Left renal cortex interstitium (tissue), 4 donors: ENCODE data around the gene PLXNB2. TPM values are rescaled to one million over a fixed set of nuclear protein-coding genes. Genes with fewer than 3 reads are reported as not detected.
"Not testable (repeated sequence)": the region's sequence is repeated elsewhere in the genome, so short reads cannot be mapped to it uniquely, and the experiment has no call there.

ENCODE experiments used
- DNase-seq, 4 donors: peaks; one replicate each; pipeline ENCODE4 v3.0.0-alpha.2; 2013; ENCODE audit warnings: low read depth in 4 of 4, low spot score in 2 of 4, missing footprints in 1 of 4
- polyA plus RNA-seq, 4 donors: library from polyadenylated mRNA; unstranded; fragments of 120-200 nt; gene quantifications; one replicate each; pipeline ENCODE4 v1.2.1, GENCODE V29; 2013; ENCODE audit not compliant: insufficient read length in 4 of 4

Gene PLXNB2, protein sequence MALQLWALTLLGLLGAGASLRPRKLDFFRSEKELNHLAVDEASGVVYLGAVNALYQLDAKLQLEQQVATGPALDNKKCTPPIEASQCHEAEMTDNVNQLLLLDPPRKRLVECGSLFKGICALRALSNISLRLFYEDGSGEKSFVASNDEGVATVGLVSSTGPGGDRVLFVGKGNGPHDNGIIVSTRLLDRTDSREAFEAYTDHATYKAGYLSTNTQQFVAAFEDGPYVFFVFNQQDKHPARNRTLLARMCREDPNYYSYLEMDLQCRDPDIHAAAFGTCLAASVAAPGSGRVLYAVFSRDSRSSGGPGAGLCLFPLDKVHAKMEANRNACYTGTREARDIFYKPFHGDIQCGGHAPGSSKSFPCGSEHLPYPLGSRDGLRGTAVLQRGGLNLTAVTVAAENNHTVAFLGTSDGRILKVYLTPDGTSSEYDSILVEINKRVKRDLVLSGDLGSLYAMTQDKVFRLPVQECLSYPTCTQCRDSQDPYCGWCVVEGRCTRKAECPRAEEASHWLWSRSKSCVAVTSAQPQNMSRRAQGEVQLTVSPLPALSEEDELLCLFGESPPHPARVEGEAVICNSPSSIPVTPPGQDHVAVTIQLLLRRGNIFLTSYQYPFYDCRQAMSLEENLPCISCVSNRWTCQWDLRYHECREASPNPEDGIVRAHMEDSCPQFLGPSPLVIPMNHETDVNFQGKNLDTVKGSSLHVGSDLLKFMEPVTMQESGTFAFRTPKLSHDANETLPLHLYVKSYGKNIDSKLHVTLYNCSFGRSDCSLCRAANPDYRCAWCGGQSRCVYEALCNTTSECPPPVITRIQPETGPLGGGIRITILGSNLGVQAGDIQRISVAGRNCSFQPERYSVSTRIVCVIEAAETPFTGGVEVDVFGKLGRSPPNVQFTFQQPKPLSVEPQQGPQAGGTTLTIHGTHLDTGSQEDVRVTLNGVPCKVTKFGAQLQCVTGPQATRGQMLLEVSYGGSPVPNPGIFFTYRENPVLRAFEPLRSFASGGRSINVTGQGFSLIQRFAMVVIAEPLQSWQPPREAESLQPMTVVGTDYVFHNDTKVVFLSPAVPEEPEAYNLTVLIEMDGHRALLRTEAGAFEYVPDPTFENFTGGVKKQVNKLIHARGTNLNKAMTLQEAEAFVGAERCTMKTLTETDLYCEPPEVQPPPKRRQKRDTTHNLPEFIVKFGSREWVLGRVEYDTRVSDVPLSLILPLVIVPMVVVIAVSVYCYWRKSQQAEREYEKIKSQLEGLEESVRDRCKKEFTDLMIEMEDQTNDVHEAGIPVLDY (N-terminal part only)
- polyA plus RNA-seq = 100 to 1,000 TPM; 206 to 275 (median 234) TPM

DNA sequence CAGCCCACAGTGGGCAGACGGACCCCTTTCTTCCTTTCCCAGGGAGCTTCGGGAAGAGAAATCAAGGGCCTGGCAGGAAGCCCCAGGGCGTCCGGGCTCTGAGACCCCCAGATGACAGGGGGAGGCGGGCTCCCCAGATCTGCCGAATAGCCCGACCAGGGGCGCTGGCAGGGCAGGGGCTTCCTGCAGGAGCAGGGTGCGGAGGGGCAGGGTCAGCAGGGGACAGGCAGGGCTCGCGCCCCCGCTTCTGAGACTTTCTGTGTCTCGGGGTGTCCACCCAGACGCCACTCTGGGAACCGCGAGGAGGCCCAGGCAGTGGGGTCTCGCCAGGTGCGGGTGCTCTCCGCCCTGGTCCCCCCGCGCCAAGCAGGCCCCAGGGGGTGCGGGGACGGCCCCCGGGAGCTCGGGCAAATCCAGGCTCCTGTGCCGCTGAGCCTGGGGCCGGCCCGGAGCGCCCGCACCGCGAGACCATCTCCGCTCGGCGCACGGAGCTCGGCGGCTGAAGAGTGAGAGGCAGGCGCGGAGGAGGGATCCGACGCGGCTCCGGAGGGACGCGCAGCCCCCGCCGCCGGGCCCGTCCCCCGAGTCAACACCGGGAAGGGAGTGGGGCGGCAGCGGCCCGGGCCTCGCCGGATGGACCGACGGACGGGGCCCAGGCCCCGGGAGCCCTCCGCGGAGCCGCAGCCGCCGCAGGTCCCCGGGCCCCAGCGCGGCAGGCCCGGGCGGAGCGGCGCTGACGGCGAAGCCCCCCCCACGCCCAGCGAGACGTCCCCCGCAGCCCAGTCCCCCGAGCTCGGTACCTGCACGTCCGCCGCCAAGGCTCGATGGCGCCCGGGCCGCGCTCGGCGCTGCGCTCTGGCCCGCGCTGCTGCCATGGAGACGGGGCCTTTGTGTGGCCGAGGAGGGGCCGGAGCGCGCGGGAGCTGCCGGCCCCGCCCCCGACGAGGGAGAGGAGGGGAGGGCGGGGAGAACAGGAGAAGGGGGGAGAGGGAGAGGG, at the start of gene PLXNB2:
TSS of gene PLXNB2 (minus strand) at position 894 of the 997 bp plus-strand sequence. CDS start 17,062 bp downstream, outside the sequence.
- DNase-seq = peak in 1 of 4 donors; percentile 77

DNA sequence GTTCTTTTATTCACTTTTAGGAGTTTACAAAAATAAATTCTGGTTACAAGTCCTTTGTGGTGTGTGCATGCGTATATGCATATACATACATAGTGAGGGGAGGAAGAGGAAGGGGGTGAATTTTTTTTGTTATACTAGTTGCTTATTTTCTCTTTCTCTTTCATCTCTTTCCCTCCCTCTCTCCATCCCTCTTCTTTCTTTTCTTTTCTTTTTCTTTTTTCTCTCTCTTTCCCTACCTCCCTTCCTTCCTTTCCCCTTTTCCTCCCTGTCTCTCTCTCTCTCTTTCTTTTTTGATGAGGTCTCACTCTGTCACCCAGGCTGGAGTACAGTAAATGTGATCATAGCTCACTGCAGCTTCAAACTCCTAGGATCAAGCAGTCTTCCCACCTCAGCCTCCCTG, 49.8 kb upstream of the PLXNB2 start:
- DNase-seq = no peak

DNA sequence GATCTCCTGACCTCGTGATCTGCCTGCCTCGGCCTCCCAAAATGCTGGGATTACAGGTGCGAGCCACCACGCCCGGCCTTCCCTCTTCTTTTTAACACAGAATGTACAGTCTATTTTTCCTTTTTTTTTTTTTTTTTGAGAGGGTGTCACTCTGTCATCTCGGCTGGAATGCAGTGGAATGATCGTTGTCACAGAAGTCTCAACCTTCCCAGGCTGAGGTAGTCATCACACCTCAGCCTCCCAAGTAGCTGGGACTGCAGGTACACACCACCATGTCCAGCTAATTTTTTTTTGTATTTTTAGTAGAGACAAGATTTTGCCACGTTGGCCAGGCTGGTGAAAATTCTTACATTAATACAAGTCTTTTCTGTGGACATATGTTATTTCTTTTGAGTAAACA, 48.7 kb upstream of the PLXNB2 start:
- DNase-seq = no peak

DNA sequence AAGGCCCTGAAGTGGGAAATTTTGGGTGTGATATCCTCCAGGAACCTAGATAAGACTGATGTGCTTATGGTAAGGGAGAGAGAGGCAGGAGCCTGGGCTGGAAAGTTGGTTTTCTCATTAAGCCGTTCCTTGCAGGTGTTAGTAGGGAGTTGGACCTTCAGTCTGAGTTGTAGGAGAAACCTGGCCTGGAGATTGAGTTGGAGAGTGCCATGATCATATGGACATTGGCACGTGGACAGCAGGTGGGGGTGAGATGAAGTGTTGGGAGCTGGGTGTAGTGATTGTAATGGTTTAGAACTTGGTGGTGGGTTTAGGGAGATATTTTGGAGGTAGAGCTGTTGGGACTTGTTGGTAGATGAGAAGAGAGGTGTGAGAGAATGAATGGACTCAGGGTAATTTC, 40.6 kb upstream of the PLXNB2 start:
- no peak for DNase-seq

DNA sequence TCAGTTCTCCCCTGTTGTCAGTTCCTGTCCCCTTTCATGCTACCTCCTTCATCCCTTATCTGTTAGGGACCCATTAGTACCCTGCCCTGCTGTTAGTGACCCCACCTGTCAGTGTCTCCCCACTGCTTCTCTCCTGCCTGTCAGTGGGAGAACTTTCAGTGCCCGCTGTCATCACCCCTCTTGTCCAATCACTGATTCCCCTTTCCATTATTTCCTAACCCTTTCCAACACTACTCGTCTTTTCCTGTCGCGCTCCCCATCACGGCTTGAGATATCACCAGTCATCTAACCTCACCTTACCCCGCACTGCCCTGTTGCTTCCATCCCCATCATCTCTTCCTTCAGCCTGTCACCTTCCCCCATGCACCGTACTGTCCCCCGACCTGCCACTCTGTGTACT, 39.7 kb upstream of the PLXNB2 start:
- DNase-seq = no peak

DNA sequence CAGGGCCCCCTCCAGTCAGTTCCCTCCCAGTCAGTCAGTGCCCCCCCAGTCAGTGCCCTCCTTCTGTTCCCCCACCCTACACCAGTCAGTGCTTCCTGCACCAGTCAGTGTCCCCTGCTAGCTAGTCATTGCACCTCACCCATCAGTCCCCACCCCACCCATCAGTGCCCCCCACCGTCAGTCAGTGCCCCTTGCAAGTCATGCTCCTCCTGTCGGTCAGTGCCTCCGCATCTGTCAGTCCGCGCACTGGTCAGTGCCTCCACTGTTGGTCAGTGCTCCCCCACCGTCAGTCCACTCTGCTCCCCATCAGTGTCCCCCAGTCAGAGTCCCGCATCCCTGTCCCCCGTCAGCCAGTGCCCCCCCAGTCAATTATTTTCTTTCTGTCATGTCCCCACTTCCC, 39.0 kb upstream of the PLXNB2 start:
- DNase-seq = no peak

DNA sequence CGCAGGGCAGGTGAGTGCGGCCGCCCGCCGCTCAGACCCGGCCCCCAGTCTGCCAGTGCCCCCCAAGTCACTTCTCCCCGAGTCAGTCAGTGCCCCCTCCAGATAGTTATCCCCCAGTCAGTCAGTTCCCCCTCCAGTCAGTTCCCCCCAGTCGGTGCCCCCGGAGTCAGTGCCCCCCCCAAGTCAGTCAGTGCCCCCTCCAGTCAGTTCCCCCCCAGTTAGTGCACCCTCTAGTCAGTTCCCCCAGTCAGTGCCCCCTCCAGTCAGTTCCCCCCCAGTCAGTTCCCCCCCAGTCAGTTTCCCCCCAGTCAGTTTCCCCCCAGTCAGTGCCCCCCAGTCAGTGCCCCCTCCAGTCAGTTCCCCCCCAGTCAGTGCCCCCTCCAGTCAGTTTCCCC, 36.1 kb upstream of the PLXNB2 start:
- no peak for DNase-seq

DNA sequence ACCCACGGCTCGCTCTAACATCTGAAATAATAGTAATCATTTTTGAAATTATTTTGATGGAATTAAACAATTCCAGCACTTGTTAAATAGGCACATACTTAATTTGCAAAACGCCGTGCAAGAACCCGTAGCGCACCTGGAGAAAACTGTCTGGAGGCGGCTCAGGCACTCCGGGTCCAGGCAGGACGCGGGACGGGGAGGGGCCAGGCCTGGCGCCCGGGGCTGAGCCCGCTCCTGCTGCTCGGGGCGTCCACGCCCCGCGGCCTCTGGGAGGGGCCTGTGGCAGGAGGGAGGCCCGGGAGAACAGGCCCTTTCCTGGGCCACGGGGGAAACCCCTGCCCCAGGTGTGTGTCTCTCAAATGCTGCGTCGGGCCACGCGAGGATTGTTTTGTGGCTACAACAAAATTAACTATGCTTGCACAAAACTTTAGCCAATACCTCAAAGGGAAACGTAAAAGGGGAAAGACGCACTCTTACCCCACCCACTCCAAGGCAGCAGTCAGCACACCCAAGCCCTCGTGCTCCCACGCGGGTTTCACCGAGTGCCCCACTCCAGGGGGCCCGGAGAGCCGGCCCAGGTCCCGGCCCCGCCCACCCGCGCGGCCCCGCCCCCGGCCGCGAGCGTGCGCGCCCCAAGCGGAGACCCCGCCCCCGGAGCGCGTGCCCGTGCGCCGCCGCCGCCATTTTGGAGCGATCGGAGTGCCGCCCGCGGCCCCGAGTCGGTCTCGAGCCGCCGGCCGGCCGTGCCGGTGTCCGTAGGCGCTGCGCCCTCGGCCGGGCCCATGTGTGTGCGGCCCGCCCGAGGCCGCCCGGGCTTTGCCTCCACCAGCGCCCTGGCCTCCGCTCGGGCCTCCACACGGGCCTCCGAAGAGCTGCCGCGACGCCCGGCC, 35.5 kb upstream of the PLXNB2 start, which contains the start of gene PPP6R2:
TSS of gene PPP6R2 (plus strand) at position 677 of the 890 bp plus-strand sequence. CDS start 50,582 bp downstream, outside the sequence.
- peak in 2 of 4 donors; percentile 28 to 37 for DNase-seq

DNA sequence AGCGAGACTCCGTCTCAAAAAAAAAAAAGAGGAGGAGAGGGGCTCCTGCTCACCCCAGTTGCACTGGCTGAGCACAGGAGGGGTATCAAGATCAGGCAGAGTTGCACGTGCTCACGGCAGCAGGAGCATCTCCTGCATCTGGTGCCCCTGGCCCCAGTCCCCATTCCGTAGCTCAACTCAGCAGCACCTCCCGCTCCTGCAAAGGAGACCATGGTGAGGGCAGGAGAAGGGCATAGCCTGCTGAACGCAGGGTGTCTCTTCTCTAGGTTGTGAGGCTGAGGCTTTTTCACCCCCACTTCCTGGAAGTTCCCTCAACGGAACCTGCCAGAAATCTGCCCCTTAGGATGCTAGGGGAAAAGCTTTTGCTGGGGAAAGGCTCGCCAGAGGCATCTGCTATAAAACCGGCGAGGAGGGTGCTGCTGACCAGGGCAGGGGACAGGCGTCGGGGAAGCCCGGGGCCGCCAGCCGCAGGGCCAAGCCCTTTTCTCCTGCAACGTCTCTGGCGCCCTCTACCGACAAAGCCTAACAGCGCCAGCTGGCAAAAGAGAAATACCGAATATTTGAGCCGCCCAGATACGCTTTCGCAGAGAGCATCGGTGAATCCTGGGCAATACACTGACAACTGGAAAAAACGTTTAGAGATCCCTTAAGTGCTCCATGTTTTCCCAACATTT, 34.7 kb upstream of the PLXNB2 start:
- peak in 3 of 4 donors; percentile 56 to 84 (median 70) for DNase-seq

DNA sequence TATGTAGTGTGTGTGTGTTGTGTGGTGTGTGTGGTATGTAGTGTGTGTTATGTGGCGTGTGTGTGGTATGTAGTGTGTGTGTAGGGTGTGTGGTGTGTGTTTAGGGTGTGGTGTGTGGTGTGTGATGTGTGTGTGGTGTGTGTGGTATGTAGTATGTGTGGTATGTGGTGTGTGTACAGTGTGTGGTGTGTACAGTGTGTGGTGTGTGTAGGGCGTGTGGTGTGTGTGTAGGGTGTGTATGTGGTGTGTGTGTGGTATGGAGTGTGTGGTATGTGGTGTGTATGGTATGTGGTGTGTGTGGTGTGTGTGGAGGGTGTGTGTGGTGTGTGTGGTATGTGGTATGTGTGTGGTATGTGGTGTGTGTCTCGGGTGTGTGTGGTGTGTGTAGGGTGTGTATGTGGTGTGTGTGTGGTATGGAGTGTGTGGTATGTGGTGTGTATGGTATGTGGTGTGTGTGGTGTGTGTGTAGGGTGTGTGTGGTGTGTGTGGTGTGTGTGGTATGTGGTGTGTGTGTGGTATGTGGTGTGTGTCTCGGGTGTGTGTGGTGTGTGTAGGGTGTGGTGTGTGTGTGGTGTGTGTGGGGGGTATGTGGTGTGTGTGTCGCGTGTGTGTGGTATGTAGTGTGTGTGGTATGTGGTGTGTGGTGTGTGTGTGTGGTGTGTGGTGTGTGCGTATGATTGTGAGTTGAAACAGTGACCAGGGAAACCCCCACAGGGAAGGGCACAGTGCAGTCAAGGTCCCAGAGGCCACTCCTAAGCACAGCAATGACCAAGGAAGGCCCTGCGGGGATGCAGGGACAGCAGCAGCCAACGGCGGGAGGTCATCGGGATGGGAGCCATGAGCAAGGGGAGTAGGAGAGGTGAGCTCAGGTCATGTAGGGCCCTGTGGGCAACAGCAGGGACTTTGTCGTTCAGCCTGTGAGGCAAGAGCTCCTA, 32.8 kb upstream of the PLXNB2 start:
- no peak for DNase-seq

DNA sequence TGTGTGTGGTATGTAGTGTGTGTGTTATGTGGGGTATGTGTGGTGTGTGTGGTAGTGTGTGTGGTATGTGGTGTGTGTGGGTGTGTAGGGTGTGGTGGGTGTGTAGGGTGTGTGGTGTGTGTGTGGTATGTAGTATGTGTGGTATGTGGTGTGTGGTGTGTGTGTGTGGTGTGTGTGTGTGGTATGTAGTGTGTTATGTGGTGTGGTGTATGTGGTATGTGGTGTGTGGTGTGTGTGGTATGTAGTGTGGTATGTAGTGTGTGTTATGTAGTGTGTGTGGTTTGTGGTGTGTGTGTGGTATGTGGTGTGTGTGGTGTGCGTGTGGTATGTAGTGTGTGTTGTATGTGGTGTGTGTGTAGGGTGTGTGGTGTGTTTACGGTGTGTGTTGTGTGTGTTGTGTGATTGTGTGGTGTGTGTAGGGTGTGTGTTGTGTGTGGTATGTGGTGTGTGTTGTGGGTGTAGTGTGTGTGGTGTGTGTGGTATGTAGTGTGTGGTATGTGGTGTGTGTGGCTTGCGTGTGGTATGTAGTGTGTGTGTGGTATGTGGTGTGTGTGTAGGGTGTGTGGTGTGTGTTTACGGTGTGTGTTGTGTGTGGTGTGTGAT, 31.5 kb upstream of the PLXNB2 start:
- DNase-seq = no peak

DNA sequence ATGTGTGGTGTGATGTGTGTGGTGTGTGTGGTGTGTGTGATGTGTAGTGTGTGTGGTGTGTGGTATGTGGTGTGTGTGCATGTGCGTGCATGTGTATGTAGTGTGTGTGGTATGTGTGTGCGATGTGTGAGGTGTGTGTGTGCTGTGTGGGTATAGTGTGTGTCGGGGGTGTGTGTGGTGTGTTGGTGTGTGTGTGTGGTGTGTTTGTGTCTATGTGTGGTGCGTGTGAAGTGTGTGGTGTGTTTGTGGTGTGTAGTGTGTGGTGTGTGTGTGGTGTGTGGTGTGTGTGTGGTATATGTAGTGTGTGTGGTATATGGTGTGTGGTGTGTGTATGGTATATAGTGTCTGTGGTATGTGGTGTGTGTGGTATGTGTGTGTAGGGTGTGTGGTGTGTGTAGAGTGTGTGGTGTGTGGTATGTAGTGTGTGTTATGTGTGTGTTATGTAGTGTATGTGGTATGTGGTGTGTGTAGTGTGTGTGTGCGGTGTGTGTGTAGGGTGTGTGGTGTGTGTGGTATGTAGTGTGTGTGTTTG, 30.7 kb upstream of the PLXNB2 start:
- no peak for DNase-seq

DNA sequence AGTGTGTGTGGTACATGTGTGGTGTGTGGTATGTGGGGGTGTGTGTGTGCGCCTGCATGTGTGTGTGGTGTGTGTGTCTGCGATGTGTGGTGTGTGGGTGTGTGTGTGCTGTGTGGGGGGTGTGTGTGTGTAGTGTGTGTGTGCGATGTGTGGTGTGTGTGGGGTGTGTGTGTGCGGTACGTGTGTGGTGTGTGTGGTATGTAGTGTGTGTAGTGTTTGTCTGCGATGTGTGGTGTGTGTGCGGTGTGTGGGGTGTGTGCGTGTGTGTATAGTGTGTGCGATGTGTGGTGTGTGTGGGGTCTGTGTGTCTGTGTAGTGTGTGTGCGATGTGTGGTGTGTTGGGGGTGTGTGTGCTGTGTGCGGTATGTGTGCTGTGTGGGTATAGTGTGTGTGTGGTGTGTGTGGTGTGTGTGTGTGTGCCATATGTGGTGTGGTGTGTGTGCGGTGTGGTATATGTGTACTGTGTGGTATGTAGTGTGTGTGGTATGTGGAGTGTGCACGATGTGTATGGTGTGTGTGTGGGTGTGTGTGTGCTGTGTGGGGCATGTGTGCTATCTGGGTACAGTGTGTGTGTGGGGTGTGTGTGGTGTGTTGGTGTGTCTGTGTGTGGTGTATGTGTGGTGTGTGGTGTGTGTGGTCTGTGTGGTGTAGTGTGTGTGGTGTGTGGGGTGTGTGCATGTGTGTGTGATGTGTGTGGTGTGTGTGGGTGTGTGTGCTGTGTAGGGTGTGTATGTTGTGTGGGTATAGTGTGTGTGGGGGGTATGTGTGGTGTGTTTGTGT, 30.0 kb upstream of the PLXNB2 start:
- DNase-seq = no peak

DNA sequence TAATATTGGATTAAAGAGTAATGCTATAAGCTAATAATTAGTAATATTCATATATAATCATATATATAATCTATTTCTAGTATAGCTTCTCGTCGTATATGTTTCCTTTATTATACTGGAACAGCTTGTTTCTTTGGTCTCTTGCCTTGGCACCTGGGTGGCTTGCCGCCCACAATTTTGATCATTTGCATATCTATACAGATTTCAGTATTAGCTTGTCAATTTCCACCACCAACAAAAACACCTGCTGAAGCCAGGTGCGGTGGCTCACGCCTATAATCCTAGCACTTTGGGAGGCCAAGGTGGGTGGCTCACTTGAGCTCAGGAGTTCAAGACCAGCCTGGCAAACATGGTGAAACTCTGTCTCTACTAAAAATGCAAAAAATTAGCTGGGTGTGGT, 27.0 kb upstream of the PLXNB2 start:
- not testable (repeated sequence) for DNase-seq

DNA sequence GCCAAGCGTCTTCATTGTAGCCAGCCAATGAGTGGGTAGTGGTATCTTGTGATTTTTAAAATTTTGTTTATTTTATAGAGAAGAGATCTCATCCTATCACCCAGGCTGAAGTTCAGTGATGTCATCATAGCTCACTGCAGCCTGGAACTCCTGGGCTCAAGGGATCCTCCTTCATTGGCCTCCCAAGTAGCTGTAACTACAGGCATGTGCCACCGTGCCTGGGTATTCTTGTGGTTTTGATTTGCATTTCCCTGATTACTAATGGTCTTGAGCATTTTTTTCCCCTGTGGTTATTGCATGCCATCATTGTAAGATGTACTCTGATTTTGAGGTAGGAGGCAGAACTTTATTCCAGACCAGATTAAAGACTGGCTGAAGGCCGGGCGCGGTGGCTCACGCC, 21.8 kb upstream of the PLXNB2 start:
- DNase-seq = no peak
